Measurements from ENCODE around the gene TLNRD1.
A peak's percentile ranks its signal among the peaks of the same experiment; 100 is the strongest.

TLNRD1 gene

DNA sequence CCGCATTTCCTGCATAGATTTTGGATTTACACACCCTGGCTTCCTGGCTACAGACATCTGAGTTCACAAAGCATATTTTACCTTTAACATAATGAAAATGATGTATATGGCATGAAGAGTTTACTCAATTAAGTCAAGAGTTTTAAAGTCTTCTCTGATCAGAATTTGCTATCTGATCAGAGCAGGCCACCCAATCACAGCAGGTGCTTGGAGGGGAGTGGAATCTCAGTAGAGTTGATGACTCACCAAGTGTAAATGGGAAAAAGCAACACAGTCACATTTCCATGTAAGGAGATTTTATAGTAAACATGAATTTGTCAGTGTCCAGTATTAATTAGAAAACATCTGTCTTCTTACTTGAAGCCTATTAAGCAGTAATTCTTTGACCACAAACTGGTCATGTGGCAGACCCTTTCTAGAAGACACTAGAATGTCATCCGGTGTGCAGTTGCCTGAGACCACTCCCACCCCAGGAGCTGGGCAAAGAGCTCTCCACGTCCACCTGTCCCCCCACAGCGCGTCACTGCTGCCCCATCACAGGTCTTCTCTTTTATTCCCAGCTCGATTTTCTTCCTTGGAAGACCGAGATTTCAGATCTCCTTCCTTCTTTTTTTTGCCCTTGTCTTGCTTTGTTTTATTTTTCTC, 21.9 kb upstream of the TLNRD1 start:
- no peak for DNase-seq (ENCODE audit: low read depth)

DNA sequence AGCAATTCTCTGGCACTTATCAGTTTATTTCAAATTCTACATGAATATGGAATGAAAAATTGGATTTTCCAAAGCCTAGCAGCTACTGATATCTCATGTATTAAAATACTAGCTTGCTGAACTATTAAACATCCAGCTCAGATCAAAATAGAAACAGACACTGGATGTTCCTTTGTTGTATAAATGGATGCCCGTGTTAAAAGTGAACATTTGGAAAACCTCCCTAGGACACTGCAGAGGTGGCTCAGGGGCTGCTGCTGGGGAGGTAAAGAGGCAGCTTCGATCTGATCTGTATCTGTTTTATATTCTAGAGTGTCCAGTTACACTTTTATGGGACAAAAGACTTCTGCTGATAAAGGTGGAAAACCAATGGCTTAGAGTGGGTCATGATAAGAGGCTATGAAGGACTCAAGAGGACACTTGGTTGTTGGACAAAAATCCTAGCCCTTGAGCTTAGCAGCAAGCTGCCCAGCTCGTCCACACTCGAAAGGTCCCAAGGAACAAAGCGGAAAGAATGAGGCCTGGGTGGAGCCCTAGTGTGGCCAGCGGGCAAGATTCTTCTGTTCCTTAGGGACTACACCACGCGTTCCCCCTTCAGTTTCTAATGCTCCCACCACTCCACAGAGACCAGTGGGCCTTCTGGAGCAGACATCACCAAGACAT, 21.1 kb upstream of the TLNRD1 start:
- DNase-seq (ENCODE audit: low read depth), result no peak

DNA sequence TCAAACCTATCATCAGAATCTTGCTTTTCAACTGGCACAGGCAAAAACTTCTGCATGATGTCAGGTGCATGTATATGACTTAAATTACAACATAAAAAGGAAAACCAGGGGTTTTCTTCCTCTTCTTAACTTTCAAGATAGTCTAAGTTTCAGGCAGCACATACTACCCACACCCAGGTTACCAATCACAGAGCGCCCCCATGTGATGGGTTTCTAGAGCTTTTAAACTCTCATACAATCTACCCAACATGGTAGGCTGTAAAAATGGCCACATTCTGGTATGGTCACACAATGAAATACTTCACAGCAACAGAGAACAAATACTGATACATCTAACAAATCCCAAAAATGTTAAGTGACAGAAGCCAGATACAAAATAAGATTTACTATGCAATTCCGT, 18.5 kb upstream of the TLNRD1 start:
- no peak for DNase-seq (ENCODE audit: low read depth)

DNA sequence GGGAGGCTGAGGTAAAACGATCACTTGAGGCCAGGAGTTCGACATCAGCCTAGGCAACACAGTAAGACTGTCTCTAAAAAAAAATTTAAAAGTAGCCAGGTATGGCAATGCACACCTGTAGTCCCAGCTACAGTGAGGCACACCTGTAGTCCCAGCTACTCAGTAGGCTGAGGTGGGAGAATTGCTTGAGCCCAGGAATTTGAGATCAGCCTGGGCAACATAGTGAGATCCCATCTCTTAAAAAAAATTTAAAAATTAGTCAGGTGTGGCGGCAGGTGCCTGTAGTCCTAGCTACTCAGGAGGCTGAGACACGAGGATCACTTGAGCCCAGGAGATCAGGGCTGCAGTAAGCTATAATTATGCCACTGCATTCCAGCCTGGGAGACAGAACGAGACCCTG, 17.9 kb upstream of the TLNRD1 start:
- no peak for DNase-seq (ENCODE audit: low read depth)

DNA sequence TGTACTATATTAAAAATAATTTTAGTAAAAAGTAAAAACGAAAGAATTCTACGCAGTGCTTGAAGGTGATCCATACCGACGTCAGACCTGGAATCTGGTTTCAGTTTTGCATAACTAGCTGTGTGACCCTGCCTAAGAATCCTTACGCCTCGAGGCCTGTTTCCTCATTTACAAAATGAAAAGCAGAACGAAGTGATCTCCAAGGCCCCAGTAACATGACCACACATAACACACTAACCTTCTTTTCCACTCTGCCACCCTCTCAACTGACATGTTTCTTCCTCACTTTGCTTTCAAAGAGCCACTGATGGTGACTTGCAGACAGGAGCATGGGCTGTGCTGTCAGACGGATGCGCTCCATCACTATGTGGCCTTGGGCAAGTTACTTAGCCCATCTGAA, 15.9 kb upstream of the TLNRD1 start:
- DNase-seq (ENCODE audit: low read depth), result no peak

DNA sequence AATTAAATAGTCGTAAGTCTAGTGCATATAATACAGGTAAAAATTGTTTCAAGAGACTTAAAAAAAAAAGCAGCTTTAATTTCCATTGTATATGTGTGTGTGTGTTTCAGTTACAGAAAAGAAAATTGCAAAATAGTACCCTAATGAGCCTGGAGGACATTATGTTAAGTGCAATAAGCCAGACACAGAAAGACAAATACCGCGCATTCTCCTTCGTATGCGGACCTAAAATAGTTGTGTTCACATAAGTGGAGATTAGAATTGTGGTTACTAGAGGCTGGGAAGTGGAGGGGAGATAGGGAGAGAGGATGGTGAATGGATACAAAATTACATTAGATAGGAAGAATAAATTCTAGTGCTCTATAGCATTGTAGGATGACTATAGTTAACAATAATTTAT, 14.7 kb upstream of the TLNRD1 start:
- DNase-seq (ENCODE audit: low read depth), result no peak

DNA sequence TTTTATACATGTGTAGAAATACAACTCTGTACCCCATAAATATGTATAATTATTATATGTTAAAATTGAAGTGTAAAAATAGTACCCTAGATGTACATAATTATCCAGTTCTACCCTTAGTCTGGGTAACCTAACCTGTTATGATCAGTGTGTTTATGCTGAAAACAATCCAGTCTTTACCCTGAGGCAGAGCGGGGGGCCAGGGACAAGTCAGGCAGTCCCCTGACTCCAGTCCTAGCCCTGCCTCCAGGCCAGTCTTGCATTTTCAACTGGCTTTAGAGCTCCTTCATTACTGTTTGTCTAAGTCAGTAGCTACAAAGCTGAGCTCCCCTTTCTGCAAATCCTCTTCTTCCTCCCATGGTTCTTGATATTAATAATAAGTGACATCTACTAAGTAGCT, 14.2 kb upstream of the TLNRD1 start:
- no peak for DNase-seq (ENCODE audit: low read depth)

DNA sequence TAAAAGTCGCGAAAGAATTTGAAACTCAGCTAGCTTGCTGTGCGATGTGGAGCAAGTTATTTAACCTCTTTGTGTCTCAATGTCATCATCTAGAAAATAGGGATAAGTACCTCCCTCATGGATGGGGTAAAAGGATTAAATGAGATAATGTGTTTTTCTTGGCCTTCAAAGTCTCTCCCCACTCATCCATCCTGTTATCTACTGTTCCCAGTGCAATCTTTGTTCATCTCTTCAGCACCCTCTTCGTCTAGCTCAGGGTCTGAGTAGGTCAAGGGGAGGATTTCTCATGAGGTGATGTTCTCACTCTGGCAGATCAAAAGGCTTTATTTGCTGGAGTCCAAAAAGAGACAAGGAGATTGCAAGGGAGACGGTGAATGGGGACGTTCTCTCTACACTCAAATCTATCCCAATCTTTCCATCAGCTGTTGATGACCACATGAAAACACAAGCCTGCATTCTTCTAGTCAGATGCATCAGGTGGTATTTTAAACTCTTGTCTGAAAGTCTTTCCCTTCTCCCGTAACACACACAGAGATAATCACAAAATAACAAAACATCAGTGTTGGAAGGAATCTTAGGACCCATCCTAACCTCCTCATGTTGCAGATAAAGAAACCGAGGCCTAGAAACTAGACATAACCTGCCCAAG, 12.5 kb upstream of the TLNRD1 start:
- DNase-seq (ENCODE audit: low read depth), result no peak

DNA sequence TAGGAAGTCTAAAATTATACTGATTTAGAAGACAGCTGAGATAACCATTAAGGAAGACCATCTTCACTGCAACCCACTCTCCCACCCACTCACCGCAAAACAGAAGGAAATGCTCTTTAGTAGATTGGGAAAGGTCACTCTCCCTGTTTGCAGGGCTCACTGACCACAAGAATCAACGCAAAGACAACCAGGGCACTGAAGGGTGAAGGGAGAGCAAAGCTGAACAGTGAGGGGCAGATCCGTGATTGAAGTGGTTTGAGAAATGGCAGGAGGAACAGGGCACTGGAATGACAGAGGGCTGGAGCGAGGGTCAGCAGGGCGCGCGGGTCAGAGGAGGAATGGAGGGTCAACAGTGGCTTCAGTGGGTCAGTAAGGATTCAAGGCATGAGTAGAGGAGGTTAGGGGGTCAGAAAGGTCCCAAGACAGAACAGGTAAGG, 11.6 kb upstream of the TLNRD1 start:
- DNase-seq (ENCODE audit: low read depth), result no peak

DNA sequence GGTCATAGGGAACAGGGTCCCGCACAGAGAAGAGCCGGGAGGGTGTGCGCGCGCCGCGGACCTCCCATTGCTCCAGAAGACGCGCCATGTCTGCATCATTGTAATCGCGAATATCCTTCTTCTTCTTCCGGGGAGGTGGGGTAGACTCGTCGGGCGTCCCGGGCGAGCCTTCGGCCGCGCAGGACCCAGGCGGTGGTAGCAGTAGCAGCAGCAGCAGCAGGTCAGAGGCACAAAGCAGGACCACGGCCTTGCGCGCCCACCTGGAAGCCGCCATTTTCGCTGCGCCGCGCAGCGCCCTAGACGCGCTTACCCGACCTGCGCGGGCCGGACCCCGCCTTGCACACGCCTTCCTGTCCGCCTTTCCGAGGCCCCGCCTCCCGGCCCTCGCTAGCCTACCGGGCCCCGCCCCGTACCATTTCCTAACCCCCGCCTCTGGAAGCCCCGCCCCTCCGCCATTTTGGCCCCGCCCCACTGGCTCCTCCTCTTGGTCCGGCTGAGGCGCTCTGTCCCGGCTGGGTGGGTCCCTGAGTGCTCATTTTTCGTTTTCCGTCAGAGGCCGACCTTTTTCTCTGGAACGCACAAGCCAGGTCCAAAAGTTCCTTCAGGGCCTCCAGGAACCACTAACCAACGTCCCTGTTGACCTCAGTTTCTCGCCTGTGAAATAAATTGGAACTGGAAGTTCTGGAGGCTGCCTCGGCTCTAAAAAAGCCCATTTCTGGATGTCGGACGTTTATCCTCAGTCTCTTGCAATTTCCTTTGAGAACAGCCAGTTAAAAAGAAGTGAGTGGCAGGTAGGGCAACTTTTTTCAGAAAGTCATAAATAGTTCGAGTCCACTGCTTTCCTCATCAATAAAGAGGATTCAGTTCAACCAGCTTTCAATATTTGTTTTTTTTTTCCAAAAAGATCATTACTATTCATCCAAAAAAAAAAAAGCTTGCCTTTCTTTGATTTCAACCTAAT, 10.9 kb upstream of the TLNRD1 start, which contains the start of gene MESD:
MESD (minus strand) TSS at position 302 of the 961 bp plus-strand sequence; CDS start at position 274, 28 bp downstream.
- peak; percentile 98 for DNase-seq (ENCODE audit: low read depth)

DNA sequence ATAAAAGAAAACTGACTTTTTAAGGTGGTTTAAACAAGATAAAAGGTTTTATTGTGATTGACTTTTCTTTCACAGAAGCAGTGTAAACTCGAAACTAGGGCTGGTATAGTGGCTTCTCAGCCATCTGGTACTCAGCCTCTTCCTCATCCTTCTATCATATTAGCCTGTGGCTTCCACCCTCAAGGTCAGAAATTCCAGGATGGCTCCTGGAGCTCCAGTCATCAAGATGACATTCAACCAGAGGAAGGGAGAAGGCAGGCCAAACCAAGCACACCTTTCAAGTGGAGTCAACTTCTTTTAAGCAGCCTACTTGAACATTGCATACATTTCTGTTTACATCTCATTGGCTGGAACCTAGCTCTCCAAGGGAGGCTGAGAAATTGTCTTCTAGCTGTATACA, 9.8 kb upstream of the TLNRD1 start:
- DNase-seq (ENCODE audit: low read depth), result no peak

DNA sequence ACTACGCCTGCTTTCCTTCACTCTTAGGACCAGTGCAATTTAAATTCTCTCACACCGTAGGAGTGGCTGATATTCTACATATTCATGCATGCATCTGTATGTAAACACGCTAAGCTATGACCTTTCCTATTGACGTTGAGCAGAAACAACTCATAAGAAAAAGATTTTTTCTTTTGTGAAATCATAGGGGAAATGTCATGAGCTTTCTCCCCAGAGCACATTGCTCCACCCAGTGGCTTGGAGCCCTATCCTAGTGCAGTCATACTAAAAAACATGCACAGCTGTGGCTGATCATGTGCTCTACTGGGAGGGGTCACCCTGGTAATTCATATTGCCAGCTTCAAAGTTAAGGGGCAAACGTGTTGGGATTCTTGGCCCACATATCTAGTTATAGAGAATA, 9.3 kb upstream of the TLNRD1 start:
- DNase-seq (ENCODE audit: low read depth), result no peak

DNA sequence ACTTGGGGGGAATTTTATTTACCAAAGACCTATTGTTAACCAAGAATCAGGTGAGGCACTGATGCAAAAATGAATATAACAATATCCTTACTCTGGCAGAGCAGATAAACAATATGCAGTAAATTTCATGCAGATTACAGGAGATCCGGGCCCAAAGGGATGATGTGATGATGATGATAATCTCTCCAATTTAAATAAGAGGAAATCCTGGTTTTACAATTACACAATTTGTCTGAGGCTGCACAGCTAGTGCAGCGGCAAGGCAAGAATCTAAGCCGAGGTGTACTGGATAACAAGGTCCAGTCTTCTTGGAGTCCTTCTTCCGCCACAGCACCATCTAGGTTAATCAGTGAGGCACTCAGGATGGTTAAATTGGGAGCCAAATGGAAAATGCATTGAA, 8.7 kb upstream of the TLNRD1 start:
- DNase-seq (ENCODE audit: low read depth), result no peak

DNA sequence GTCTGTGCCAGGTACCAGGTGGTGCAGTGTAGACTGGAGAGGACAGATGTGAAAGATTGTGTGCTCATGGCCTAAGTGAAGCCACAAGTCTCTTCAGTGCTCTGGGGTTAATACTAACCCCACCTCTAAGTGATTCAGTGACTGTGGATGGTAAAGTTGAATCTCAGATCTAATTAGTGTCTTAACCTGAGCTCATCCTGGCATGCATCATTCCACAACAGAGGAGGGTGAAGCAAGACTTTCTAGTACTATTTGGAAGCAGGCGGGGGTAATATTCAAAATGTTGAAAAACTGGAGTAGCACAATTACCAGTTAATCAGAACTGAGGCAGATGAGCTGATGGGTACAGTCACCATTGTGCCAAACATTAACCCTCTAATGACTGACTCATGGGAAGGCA, 8.3 kb upstream of the TLNRD1 start:
- DNase-seq (ENCODE audit: low read depth), result no peak

DNA sequence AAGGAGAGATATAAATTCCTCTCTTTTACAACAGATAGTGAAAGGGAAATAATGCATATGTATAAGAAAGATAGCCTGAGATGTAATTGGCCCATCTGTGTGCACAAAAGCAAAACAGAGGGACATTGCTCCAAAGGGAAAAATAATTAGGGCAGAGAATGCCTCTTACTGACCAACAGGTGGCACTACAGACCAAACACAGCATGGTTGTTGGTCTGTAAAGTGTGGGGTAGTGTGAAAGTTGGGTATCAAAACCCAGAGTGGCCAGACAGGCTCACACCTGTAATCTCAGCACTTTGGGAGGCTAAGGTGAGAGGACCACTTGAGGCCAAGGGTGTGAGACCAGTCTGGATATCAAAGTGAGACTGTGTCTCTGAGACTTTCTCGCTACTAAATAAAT, 4.5 kb upstream of the TLNRD1 start:
- DNase-seq (ENCODE audit: low read depth), result no peak

DNA sequence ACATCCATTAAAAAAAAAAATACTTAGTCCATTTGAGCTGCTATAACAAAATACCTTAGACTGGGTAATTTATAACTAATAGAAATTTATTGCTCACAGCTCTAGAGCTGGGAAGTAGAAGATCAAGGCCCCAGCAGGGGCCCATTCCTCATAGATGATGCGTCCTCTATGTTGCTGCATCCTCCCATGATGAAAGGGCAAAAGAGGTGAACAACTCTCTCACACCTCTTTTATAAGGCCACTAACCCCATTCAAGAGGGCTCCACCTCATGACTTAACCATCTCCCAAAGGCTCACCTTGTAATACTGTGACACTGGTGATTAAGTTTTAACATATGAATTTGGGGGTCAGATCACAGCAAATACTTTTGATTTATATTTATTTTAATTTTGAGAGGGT, 3.0 kb upstream of the TLNRD1 start:
- no peak for DNase-seq (ENCODE audit: low read depth)

DNA sequence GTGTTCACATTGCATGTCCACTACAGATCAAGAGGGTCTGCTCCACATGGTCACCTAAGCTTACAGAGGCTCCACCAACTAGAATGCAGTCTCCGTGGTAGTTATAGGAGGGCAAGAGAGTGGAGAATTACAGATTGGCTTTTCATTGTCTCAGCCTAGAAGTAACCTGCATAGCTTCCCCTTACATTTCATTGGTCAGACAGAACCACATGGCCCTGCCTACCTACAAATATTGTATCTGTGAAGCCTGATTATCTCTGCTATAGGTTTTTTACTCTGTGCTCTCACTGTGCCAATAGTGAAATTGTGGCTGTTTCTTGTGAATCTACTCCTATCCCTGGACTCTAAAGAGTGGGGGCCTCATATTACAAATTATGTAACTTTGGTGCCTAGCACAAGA, 2.5 kb upstream of the TLNRD1 start:
- no peak for DNase-seq (ENCODE audit: low read depth)

DNA sequence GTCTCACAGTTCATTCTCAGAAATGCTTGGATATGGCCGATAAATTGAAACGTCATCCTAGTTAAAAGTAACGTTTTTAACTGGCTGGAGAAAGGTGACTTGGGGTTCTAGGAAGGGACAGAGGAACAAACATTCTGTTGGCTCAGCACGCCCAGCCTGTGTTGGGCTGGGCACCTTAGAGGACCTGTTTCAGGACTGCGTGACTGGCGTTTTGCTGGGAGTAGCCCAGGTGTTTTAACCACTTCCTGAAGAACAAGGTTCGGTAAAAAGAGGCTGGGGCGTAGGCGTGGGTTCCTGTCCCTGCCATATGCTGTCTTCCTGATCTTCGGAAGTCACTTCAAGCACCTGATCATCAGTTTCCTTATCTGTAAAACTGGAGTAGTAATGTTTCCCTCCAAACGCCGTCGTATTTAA, 1.1 kb upstream of the TLNRD1 start:
- DNase-seq (ENCODE audit: low read depth), result no peak

DNA sequence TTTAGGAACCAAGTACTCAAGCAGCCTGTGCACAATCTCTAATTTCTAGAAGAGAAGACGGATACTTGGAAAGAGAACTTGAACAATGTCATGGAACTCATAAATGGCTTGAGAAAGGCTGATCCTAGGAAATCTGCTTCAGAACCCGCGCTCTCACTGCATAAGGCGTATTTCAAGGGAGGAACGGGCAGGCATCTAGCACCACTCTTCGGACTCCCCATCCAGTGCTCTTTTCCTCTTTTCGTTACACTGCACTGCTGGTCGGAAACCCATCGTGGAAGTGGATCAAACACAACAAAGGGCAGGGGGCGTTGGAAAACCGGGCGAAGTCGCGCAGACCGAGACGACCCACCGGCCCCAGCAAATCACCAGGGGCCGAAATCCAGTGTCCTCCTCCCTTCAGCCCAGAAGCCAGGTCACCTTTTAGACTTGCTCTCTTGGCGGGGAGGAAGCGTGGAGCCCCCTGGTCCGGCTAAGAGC, 539 bp upstream of the TLNRD1 start:
- DNase-seq (ENCODE audit: low read depth), result no peak

DNA sequence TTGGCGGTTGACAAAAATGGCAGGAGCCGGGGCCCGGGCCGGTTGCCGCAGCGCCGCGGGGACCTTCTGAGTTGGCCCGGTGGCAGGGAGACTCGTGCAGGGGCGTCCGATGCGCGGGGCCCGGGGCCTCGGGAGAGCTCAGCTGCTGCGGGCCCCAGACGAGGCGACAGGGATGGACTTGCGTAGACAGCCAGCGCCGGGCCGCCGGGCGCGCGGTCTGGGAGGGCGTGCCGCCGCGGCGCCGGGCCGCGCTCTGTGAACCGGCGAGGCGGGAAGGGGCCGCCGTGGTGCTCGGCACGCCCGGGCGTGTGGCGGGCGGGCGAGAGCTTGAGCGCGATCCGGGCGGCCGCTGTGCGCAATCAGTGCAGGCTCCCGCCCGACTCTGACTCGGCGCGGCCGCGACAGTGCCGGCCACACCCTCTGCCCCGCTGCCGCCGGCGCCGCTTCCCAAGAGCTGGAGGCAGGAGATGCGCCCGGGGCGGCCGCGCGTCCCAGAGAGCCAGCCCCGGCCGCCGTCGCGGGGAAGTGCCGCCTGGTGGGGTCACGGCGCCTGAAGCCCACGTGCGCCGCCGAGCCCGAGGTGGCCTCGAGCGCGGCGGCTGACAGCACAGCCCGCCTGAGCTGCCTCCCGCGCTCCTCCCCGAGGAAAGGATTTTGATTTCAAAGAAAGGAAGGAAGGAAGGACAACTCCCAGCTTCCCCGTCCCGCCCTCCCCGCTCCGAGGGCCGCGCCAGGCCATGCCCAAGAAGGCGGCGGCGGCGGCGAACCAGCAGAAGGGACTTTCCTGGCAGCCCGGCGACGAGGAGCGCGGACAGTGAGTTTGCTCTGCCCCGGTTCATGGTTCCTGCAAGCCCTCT, 657 bp downstream of the TLNRD1 start:
- DNase-seq (ENCODE audit: low read depth), result peak; percentile 28

DNA sequence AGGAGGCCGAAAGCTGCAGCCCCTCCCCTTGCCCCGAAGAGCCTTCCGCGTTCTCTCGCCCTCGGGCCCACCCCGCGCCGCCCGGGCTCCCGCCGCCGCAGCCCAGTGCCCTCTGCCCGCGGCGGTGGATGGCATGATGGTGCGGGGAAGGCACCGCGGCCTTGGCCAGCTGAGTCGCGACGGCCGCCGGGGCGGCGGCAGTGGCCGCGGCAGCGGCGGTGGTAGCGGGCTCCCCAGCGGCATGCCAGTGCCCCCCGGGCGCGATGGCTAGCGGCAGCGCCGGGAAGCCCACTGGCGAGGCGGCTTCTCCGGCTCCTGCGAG, 1.2 kb downstream of the TLNRD1 start:
- DNase-seq (ENCODE audit: low read depth), result no peak

Data from stimulated activated CD8-positive, alpha-beta memory T cell treated with anti-CD3 and anti-CD28 coated beads, Interleukin-15, amount 100 ng/mL, for 24 hours (primary cell).